Tibial nerve (tissue), 4 donors: ENCODE measurements around the gene RTL10. TPM values are rescaled to one million over a fixed set of nuclear protein-coding genes. Genes with fewer than 3 reads are reported as not detected.

ENCODE experiments used
- DNase-seq, 2 donors: peaks; one replicate each; pipeline ENCODE4 v3.0.0-alpha.2; 2019; ENCODE audit warnings: low spot score in 2 of 2
- H3K27ac ChIP-seq, 4 donors: fragments of 200-600 bp; sonication (generic) in 3 of 4; one replicate each; pipeline ENCODE4 v1.5.1; 2017 to 2019; ENCODE audit warnings: mild to moderate bottlenecking in 1 of 4
- H3K27me3 ChIP-seq, 2 donors: fragments of 200-600 bp; sonication (generic) in 1 of 2; one replicate each; pipeline versions ENCODE4 v1.5.1 to v1.6.0; 2017 to 2019
- H3K36me3 ChIP-seq, 3 donors: fragments of 200-600 bp; sonication (generic); one replicate each; pipeline ENCODE4 v1.5.1; 2018 to 2019
- H3K4me1 ChIP-seq, 4 donors: fragments of 200-600 bp; sonication (generic) in 3 of 4; one replicate each; pipeline ENCODE4 v1.5.1; 2017 to 2019
- H3K4me3 ChIP-seq, 4 donors: fragments of 200-600 bp; sonication (generic) in 3 of 4; one replicate each; pipeline ENCODE4 v1.5.1; 2017 to 2019; ENCODE audit warnings: mild to moderate bottlenecking in 1 of 4, moderate library complexity in 1 of 4
- H3K9me3 ChIP-seq, 4 donors: fragments of 200-600 bp; sonication (generic) in 3 of 4; one replicate each; pipeline ENCODE4 v1.5.1; 2017 to 2019
- CTCF ChIP-seq, 5 experiments: fragments of 200-600 bp in 3 of 5; fragments of 450-650 bp in 2 of 5; sonication (generic) in 3 of 5; IDR thresholded peaks; one replicate each; pipeline ENCODE4 v1.5.1; 2016 to 2019; ENCODE audit warnings: antibody characterized with exemption in 5 of 5, mild to moderate bottlenecking in 3 of 5, moderate library complexity in 2 of 5
- EP300 ChIP-seq, 2 donors: sonication (generic); formaldehyde crosslinking; IDR thresholded peaks; one replicate each; pipeline ENCODE4 v1.6.1; 2017; ENCODE audit warnings: antibody characterized with exemption in 2 of 2, mild to moderate bottlenecking in 1 of 2
- POLR2A ChIP-seq, 2 donors: fragments of 450-650 bp; IDR thresholded peaks; one replicate each; pipeline ENCODE4 v1.6.1; 2017; ENCODE audit warnings: antibody characterized with exemption in 2 of 2, mild to moderate bottlenecking in 2 of 2, moderate library complexity in 2 of 2
- WGBS, 2 donors: methylation state at CpG; one replicate each; pipeline ENCODE4 v1.1.5; 2018; 5-methylcytosine and 5-hydroxymethylcytosine counted together
- total RNA-seq, 4 donors: library from RNA; depleted of rRNA; stranded (reverse); fragments of >200 nt; gene quantifications; one replicate each; pipeline ENCODE4 v1.1.0, GENCODE V29; 2016

RTL10 gene
- total RNA-seq, 4 donors from 2014 or later = 10.2 to 13.3 (median 11.4) TPM

- 71 to 74% methylated on average over 9 to 14 of the region's 21 CpGs for WGBS, 2 donors
- H3K4me1 ChIP-seq = peaks cover 0 to 85% (median 16%) of the 10 kb centered on the region in 4 donors
- H3K4me3 ChIP-seq = no peak overlapping the region
- no peak for TF ChIP-seq POLR2A (IDR thresholded peaks at IDR 0.05)
- TF ChIP-seq EP300 (IDR thresholded peaks at IDR 0.05) = no peak
- TF ChIP-seq CTCF (IDR thresholded peaks at IDR 0.05) = no peak
- peaks cover 0 to 38% (median 0%) of the 10 kb centered on the region in 3 donors for H3K36me3 ChIP-seq
- H3K27ac ChIP-seq = peak overlapping the region in 2 of 4 donors; percentile 34 to 79
- DNase-seq = peak in 1 of 2 donors; percentile 12
- H3K9me3 ChIP-seq = no peaks in the 10 kb centered on the region
- H3K27me3 ChIP-seq = no peaks in the 10 kb centered on the region
Measured at GRCh38 chr22:19876314-19876940, 21.8 kb upstream of the RTL10 start.

DNA sequence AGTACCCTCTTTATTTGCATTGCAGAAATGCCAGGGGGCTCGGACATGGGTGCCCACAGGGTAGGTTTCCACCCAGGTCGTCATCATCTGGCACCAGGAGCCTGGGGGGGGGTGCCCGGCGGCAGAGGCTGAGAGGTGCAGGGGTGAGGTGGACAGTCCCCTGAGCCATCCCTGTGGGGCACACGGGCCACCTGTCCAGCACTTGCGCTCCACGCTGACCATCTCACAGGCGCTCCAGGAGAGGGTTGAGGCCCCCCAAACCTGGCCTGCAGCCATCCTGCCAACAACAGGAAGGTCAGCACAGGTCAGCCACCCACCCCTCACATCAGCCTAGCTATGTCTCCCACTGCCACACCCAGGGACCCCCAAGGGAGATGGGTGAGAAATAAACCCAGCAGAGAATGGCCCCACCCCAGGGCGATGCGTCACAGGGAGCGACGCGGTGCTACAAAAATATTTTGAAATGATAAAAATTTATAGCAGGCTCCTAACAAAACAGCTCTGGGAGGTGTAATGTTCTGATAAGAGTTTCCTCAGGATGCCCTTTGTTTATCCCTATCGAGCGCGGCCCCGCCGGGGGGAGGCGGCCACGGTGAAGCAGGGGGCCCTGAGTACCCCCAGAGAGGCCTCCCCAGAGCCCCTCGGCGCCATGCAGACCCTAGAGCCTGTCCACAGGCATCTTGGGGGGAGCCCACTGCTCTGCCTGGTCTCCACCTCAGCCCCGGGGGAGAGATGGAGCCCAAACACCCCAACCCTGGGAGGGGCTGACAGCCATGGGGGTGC is 21.0 kb upstream of the RTL10 start:
- Histone ChIP-seq H3K9me3 (no peaks in the 10 kb centered on the region), H3K27me3 (no peaks in the 10 kb centered on the region), H3K36me3 (peaks cover 0 to 38% (median 0%) of the 10 kb centered on the region in 3 donors), H3K4me1 (peaks cover 0 to 85% (median 13%) of the 10 kb centered on the region in 4 donors), H3K4me3 (no peak overlapping the region), H3K27ac (peak overlapping the region; percentile 23 to 79 (median 52))
- TF ChIP-seq CTCF (IDR thresholded peaks at IDR 0.05) = no peak
- TF ChIP-seq POLR2A (IDR thresholded peaks at IDR 0.05) = no peak
- no peak for TF ChIP-seq EP300 (IDR thresholded peaks at IDR 0.05)
- peak in 1 of 2 donors; percentile 12 for DNase-seq
- WGBS, 2 donors = 71 to 73% methylated on average over 16 to 19 of the region's 23 CpGs

DNA sequence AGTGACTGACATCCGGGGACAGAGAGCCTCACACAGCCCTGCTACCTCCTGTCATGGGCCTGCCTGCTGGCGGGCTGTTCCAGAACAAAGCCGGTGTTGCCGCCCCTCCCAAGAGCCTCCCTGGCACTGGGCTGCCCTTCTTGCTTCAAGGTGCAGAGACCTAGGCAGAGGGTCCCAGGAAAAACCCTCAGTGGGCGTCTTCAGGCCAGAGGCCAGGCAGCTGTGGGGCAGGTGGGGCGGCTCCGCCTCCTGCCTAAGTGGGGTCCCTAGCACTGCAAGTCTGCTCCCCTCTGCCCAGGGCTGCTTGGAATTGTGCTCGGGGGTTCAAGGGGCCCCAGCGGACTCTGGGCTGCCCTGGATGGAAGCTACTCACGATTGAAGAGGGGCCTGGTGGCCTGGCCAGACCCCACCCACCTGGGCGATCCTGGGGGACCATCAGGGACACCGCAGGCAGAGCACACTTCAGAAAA is 20.4 kb upstream of the RTL10 start:
- H3K36me3 ChIP-seq = peaks cover 0 to 38% (median 0%) of the 10 kb centered on the region in 3 donors
- no peak overlapping the region for H3K4me3 ChIP-seq
- peaks cover 0 to 85% (median 13%) of the 10 kb centered on the region in 4 donors for H3K4me1 ChIP-seq
- 79 to 80% methylated on average over 8 to 11 of the region's 12 CpGs for WGBS, 2 donors
- H3K27ac ChIP-seq = peak overlapping the region; percentile 23 to 79 (median 60)
- TF ChIP-seq POLR2A (IDR thresholded peaks at IDR 0.05) = no peak
- no peak for TF ChIP-seq EP300 (IDR thresholded peaks at IDR 0.05)
- TF ChIP-seq CTCF (IDR thresholded peaks at IDR 0.05) = no peak
- no peaks in the 10 kb centered on the region for H3K9me3 ChIP-seq
- no peaks in the 10 kb centered on the region for H3K27me3 ChIP-seq
- peak in 1 of 2 donors; percentile 7 for DNase-seq

- H3K9me3 ChIP-seq = no peaks in the 10 kb centered on the region
- DNase-seq = peak in 1 of 2 donors; percentile 7
- peaks cover 0 to 38% (median 0%) of the 10 kb centered on the region in 3 donors for H3K36me3 ChIP-seq
- peak in 1 of 2 donors; percentile 41 for TF ChIP-seq EP300 (IDR thresholded peaks at IDR 0.05)
- no peak for TF ChIP-seq CTCF (IDR thresholded peaks at IDR 0.05)
- peaks cover 0 to 85% (median 16%) of the 10 kb centered on the region in 4 donors for H3K4me1 ChIP-seq
- 69 to 71% methylated on average over 15 to 16 of the region's 27 CpGs for WGBS, 2 donors
- H3K27me3 ChIP-seq = no peaks in the 10 kb centered on the region
- peak overlapping the region; percentile 23 to 79 (median 60) for H3K27ac ChIP-seq
- no peak overlapping the region for H3K4me3 ChIP-seq
Measured at GRCh38 chr22:19874307-19875060, 19.8 kb upstream of the RTL10 start.
